ENCODE results near the gene GRID1.

The GRID1 gene

GRCh38 chr10:85650791-85651496 lies 715.7 kb downstream of the GRID1 start:
- DNase-seq, result no peak

DNA sequence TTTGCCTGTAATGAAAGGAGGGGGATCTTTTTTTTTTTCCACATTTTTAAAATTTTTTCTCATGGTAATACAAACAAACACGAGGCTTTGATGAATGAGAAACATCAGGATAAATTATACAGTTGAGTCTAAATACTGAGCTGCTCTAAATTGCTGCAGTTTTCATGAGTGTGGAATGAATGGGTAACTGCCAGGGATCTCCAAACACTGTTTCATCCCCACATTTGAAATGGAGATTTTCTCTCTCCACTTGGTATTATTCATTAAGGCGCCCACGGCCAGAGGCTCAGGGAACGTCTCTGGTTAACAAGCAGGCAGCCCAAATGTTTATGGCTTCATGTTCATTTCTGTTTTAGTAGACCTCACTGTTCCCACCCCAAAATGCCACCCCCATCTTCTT lies 717.1 kb downstream of the GRID1 start:
- DNase-seq, result no peak

DNA sequence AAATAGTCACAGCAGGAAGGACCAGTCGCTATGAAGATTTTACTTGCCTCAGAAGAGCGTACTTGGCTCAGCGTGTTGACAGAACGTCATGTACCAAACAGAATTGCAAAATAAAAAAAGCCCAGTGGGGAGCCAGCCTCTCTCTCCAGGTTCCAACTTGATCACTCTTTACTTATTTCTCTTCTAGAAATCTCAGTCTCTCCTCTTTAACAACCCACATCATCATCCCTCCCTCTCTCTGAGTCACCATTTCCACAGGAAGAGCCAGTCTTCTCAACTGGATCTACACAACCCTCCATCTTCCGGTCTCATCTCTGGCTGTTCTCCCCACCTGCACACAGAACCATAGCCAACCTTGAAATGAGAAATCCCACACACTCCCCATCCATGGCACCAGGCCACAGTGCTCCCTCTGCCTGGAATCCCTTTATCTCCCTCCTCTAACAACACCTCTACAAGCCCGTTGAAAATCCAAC lies 718.3 kb downstream of the GRID1 start:
- no peak for DNase-seq

GRCh38 chr10:85647741-85648140 lies 718.9 kb downstream of the GRID1 start:
- no peak for DNase-seq

DNA sequence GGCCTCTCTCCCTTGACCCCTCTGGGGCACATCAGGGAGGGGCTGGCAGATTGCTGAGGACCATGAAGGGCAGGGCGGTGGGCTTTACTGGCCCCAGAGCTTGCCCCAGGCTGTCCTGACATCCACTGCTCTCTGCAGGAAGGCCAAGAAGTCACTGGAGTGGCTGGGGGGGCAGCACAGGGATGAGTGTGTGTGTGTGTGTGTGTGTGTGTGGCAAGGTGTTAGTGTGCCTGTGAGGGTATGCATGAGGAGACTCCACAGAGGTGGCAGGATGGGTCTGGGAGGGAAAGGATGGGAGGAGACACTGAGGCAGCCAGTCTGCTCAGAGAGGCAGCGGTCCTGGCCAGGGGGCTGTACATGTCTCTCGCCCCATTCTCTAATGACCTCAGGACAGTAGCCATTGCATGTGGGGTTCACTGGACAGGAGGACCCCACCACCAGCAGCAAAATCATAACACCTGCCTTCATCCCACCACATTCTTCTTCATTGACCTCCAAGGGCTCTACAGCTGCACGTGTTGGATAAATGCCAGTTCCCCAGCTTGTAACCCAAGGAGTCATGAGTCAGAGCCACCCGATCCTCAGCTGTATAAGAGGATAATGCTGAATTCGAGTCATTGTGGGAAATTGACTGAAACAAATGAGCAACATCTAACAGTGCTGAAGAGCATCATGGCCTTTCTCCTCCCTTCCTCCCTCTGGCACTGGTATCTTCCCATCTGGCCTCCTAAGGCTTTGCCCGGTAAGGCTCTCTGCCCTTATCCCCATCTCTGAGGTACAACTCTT lies 720.5 kb downstream of the GRID1 start:
- DNase-seq, result no peak

DNA sequence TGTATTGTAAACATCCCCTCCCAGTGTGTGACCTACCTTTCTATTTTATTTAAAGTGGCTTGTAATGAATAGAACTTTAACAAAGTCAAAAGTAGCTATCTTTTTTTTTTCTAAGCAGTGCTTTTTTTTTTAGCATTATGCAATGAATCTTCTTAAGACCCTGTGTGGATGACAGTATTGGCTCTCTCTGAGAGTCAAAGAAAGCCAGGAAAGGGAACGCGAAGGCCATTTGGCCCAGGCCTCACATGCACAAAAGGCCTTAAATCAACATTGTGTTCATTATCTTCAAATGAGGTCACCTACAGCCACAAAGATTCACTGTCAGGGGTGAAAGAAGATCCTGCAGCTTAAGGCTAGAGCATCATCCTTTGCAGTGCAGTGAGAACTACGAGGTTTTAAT lies 721.5 kb downstream of the GRID1 start:
- DNase-seq, result no peak

- no peak for DNase-seq
Measured at GRCh38 chr10:85643845-85644525, 722.6 kb downstream of the GRID1 start.

DNA sequence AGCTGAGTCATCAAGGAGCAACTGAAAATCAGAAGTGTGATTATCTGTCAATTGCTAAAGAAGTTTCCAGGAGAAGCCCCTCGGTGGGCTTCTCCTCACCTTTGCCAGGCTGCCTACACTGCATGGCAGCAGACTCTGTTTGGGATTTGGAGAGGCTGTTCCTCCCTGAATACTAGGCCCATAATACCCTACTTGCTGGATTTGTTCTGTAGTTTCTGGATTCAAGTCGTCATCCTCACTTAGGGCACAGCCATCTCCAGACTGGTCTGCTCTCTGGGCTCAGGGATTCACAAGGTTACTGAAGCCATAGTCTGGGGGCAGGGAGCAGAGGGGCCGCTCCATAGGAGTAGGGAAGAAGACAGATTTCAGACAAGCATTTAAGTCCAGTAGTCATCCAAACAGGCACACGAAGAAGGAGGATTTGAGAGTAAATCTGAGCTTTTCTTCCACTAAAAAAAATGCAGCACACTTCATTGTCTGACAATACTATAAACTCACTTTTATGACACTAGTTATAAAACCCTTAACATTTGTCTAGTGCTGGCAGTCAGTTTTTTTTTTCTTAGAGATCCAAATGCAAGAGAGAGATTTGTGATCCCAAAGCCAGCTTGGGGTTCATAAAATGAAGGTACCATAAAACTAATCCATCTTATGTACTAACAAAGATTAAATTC lies 723.3 kb downstream of the GRID1 start:
- DNase-seq, result no peak

DNA sequence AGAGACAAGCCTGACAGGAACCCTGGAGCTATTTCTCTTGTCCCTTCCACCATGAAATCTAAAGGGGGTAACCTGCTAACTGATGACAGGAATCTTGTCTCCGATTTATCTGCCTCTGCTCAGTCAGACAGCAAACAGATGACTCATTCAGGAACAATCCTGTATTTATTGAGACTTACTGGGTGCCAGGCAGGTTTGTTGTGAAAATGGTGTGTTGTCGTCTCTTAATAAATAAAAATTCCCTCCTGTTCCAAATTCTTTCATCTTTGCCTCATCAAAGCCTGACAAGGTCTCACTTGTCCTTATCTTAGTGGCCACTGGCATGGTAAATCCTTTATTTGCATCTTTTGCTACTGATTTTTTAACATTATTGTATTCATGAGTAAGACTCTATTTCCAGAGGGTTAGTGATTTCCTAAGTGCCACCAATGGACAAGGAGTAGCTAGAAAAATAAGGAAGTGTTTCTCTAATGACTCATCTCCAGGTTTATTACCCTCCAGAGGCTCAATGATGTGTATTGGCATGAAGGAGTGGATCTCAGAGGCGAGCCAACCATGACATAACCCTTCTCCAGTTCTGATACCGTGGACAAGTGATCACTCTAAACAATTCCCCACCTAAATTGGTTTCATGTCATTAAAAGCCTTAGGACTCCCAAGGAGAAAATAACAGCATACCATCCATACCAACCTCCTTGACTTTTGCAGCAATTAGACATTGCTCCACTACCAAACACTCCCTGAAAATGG lies 724.0 kb downstream of the GRID1 start:
- DNase-seq, result no peak

GRCh38 chr10:85642082-85642420 lies 724.5 kb downstream of the GRID1 start:
- no peak for DNase-seq

DNA sequence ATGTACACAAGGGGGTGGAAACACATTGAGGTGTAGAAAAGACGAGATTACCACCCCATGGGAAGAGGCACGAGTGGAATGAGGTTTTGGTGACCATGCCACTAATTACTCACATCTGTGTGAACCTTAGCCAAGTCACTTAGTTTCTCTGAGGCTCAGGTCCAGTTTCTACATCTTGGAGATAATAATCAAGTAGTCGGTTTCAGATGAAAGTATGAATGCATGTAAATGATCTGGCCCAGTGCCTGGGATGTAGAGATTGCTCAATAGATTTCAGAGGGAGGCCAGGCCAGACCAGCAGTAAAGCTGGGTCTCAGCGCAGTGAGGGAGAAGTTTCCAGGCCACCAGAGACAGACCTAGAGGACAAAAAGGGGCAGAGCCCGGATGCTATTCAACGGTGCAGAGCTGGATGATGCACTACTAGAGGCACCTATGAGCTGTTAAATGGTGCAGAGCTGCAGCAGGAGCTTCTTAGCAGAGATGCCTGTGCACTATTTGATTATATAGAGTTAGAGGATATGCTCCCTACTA lies 725.1 kb downstream of the GRID1 start:
- no peak for DNase-seq

DNA sequence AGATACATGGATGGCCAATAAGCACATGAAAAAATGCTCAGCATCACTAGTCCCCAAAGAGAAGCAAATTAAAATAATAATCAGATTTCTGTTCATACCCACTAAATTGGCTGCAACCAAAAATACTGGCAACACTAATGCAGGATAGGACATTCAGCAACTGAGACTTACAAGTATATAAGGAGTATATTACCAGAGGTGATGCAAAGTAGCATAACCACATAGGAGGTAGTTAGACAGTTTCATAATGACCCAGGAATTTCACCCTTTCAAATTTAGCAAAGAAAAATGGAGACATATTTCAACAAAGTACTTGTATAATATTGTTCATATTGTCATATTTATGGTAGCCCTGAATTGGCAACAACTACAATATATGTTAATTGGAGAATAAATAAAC lies 727.8 kb downstream of the GRID1 start:
- no peak for DNase-seq

GRCh38 chr10:85635650-85636049 lies 730.9 kb downstream of the GRID1 start:
- DNase-seq, result no peak

DNA sequence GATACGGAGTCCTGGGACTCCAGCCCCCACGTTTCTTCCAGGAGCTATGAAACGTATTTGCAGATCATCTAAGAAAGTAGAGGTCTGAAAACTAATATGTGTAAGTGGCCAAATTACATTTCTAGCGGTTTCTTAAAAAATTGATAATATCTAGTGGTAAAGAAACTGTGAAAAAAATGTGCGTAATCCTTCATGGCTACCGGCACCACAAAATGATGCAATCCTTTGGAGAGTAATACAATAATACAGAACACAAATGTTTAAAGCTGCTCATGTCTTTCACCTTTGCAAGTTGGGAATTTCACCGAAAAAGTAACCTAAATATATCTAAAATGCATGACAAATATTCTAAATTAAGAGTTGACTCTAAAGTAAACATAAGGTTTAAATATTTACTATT lies 742.1 kb downstream of the GRID1 start:
- DNase-seq, result no peak

DNA sequence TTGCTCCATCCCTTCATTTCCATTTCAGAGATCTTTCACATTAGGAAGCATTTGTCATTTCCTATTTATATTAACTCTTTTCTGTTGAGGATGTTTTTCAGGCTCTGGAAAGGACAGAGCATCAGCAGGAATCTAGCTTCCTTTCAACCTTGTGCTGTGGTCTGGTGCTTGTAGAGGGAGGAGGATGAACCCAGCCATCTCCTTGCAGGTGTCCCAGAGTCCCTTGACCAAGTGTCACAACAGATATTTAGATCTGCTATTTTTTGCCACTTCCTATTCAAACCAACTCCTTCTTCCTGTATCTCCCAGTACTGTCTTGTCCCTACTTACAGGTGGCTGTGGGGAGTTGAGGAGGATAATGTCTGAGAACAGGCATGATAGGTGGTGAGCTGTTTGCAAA lies 742.8 kb downstream of the GRID1 start:
- no peak for DNase-seq

DNA sequence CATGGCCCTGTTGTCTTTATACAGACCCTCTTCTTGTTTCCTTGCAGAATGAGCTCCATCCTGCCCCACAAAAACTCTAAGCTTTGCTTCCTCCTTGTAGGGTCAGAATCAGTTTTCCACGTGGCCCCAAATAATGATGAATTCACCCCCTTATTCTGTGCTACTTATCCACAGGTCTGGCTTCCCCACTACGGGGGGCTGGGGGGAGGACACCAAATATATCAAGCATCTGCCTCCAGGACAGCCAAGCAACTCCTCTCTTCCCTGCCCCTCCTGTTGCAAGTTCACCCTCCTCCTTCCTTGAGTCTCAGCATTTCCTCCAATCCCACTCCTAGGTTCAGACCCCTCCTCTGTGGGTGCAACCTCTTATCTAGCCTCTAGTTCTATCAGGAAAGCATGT lies 743.3 kb downstream of the GRID1 start:
- no peak for DNase-seq

- no peak for DNase-seq
Measured at GRCh38 chr10:85622425-85622824, 744.2 kb downstream of the GRID1 start.

DNA sequence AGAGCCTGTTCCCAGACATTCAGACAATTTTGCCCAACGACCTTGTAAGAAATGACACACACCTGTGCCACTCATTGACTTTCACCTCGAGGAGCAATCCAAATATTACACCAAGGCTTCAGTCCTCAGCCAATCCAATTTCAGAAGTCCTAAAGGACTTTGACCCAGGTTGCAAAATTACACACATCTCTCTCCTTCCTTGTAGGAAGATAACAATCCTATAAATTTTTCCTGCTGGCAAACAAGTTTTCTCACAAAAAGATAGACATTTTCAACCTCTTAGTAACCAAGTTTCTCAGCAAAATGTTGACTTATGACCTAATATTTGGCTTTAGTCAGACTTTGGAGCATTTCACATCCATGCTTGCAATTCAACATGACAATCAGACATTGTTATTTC lies 745.0 kb downstream of the GRID1 start:
- DNase-seq, result no peak

DNA sequence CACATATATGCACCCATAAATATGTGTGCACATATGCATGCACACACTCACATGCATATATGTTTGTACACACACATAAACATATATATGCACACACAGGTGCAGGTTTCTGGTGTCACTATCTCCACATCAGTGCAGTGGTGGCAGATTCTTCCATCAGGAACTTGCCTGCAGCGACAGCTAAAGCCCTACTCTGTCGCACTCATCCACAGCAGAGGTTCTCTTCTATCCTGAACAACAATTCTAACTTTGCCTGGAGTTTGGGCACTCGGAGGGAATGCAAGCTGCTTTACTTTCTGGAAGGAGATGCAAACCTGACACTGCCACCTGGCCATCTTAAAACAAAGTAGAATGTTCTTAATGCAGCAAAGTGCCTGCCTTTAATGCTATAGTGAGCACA lies 745.8 kb downstream of the GRID1 start:
- no peak for DNase-seq

DNA sequence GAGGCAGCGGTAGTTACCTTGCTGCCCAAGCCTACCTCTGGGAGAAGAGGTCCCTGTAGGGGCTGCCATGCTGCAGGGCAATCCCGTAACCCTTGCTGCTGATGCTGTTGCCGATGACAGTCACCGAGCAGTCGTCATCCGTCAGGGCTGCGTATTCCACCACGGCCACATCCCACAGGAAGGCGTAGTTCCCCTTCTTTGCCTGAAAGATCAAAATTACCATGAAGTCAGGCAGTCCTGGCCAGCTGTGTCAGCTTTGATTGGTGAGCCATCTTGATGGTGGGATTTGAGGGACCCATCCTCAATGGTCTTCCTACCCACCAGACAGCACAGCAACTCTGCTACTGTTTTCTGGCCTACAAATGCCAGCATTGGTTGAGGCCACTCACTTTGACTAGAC lies 746.8 kb downstream of the GRID1 start:
- no peak for DNase-seq

GRCh38 chr10:85618841-85619240 lies 747.8 kb downstream of the GRID1 start:
- DNase-seq, result no peak

GRCh38 chr10:85617751-85618546 lies 748.6 kb downstream of the GRID1 start:
- DNase-seq, result no peak
